Measurements from ENCODE around the gene ARL4A.

The ARL4A gene

DNA sequence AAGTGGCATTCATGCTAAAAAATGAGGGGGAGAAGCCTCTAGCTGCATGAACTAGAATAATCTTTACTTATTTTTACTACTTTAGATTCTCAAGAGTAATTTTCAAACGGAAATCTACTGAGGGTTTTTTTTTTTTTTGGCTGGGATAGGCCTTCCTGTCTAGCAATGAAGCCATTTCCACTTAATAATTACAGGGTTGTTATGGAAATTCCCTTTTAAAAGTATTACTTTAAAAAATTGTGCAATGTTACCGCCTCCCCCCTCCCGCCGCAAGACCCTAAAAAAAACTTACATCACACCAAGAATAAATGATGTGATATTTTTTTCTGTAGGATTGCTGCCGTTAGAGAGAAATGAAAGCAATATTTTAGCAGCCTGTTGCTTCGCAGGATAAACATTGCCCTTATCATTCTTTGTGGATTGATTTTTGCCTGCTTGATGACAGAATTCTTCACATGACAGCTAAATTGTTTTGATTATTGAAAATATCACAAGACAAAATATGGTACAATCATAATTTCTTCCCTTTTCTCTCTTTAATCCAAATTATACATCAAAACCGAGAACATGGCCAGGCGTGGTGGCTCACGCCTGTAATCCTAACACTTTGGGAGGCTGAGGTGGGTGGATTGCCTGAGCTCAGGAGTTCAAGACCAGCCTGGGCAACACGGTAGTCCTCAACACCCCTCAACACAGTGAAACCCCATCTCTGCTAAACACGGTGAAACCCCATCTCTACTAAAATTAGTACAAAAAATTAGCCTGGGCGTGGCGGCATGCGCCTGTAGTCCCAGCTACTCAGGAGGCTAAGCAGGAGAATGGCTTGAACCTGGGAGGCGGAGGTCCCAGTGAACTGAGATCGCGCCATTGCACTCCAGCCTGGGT lies 32.8 kb downstream of the ARL4A start:
- TF ChIP-seq POLR2A (IDR thresholded peaks at IDR 0.05; ENCODE audit: low read depth, low read length), result no peak
- no peak for FAIRE-seq
- DNase-seq (ENCODE audit: insufficient read length, low spot score), result no peak

GRCh38 chr7:12721286-12721830 lies 33.9 kb downstream of the ARL4A start:
- peak; percentile 6 for FAIRE-seq
- no peak for TF ChIP-seq POLR2A (IDR thresholded peaks at IDR 0.05; ENCODE audit: low read depth, low read length)
- DNase-seq (ENCODE audit: insufficient read length, low spot score), result no peak

- no peak for DNase-seq (ENCODE audit: insufficient read length, low spot score)
- TF ChIP-seq POLR2A (IDR thresholded peaks at IDR 0.05; ENCODE audit: low read depth, low read length), result no peak
- FAIRE-seq, result no peak
These were observed 34.7 kb downstream of the ARL4A start for GRCh38 chr7:12722136-12722535.

- TF ChIP-seq POLR2A (IDR thresholded peaks at IDR 0.05; ENCODE audit: low read depth, low read length), result no peak
- DNase-seq (ENCODE audit: insufficient read length, low spot score), result no peak
- no peak for FAIRE-seq
These were observed 35.5 kb downstream of the ARL4A start for GRCh38 chr7:12722636-12723605.

DNA sequence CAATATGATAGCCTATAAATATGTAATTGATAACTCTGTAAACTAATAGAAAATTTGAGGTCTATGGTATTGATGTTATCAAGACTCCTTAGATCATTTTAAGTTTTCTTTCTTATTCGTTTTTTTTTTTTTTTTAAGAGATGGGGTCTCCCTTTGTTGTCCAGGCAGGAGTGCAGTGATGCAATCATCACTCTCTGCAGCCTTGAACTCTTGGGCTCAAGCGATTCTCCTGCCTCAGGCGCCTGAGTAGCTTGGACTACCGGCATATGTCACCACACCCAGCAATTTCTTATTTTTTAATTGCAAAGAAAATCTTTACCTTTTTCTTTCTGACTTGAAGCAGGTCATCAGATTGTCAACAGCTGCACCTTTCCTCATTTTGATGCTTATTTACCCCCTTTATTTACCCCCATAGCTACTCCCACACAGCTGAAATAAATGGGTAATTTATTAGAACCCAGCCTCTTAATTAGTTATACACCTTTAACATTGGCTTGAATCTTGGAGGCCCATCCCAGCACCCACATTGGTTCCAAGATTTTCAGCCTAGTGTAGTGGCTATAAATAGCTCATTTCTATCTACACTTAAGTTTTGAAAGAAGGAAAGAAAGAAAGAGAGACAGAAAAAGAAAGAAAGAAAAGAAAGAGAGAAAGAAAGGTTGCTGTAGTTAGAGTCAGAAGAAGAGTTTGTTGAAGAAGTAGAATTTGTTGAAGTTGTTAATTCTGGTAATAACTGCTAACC lies 38.3 kb downstream of the ARL4A start:
- no peak for TF ChIP-seq POLR2A (IDR thresholded peaks at IDR 0.05; ENCODE audit: low read depth, low read length)
- FAIRE-seq, result no peak

GRCh38 chr7:12726908-12727307 lies 39.5 kb downstream of the ARL4A start:
- no peak for TF ChIP-seq POLR2A (IDR thresholded peaks at IDR 0.05; ENCODE audit: low read depth, low read length)
- no peak for DNase-seq (ENCODE audit: insufficient read length, low spot score)
- no peak for FAIRE-seq

More for the DNA sequence above, 38.3 kb downstream of the ARL4A start:
- DNase-seq (ENCODE audit: insufficient read length, low spot score), result no peak

DNA sequence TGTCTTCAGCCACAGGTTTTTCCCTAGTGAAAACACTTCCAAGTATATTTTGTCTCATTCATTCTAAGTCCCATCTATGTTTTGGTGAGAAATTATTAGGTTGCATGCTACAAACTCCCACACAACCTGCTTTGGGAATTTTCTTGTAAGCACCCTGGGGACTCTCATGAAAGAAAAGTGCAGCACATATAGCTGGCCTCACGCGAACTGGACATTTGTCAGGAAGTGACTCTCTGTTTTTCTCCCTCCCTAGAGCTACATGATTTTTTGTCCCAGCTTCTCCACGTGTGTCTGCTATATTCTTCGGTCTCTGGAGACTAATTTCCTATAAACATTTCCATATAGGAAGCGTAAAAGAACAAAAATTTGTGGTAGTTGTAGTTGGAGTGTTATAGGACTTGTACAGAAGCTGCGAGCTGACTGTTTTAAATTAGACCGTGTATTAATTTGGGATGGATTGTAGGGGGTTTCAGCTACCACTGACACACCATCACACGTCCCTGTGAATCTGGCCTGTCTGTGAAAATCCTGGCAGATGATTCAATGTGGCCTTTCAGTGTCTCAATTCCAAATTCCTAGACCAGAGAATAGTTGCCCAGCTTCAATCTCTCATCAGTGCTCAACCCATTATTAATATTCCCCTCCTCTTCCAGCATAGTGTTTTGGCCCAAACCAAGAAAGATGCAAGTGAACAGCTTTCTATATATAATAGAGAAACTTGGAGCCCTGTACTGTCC lies 40.2 kb downstream of the ARL4A start:
- no peak for DNase-seq (ENCODE audit: insufficient read length, low spot score)
- no peak for FAIRE-seq

GRCh38 chr7:12728192-12728538 lies 40.7 kb downstream of the ARL4A start:
- no peak for DNase-seq (ENCODE audit: insufficient read length, low spot score)
- TF ChIP-seq POLR2A (IDR thresholded peaks at IDR 0.05; ENCODE audit: low read depth, low read length), result no peak
- FAIRE-seq, result peak; percentile 53

More for the DNA sequence above, 40.2 kb downstream of the ARL4A start:
- no peak for TF ChIP-seq POLR2A (IDR thresholded peaks at IDR 0.05; ENCODE audit: low read depth, low read length)

DNA sequence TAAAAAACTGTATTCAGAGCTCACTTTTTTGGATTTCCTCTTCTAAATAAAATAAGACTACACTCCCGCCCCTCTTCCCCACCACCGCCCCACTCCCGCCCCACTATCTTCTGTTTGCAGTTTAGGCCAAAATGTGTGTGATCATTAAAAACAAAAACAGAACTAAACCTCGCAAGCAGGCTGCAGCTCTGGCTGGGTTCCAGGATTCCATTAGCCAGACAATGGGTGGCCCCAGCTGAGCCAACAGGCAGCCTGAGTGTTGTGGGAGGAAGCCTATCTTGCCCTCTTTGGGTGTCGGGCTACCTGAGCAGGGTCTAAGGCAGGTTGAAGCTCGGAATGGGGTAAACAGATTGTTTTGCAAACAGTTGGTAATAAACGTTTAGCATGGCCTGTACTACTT lies 41.7 kb downstream of the ARL4A start:
- no peak for TF ChIP-seq POLR2A (IDR thresholded peaks at IDR 0.05; ENCODE audit: low read depth, low read length)
- FAIRE-seq (peak; percentile 92), DNase-seq (ENCODE audit: insufficient read length, low spot score) (peak; percentile 37)

GRCh38 chr7:12730523-12730922 lies 43.1 kb downstream of the ARL4A start:
- DNase-seq (ENCODE audit: insufficient read length, low spot score) (no peak), FAIRE-seq (peak; percentile 61)
- TF ChIP-seq POLR2A (IDR thresholded peaks at IDR 0.05; ENCODE audit: low read depth, low read length), result no peak

GRCh38 chr7:12731214-12731656 lies 43.8 kb downstream of the ARL4A start:
- DNase-seq (ENCODE audit: insufficient read length, low spot score) (peak; percentile 15), FAIRE-seq (peak; percentile 90)
- TF ChIP-seq POLR2A (IDR thresholded peaks at IDR 0.05; ENCODE audit: low read depth, low read length), result no peak

- FAIRE-seq (no peak), DNase-seq (ENCODE audit: insufficient read length, low spot score) (no peak)
- no peak for TF ChIP-seq POLR2A (IDR thresholded peaks at IDR 0.05; ENCODE audit: low read depth, low read length)
These were observed 44.3 kb downstream of the ARL4A start for GRCh38 chr7:12731775-12732174.

DNA sequence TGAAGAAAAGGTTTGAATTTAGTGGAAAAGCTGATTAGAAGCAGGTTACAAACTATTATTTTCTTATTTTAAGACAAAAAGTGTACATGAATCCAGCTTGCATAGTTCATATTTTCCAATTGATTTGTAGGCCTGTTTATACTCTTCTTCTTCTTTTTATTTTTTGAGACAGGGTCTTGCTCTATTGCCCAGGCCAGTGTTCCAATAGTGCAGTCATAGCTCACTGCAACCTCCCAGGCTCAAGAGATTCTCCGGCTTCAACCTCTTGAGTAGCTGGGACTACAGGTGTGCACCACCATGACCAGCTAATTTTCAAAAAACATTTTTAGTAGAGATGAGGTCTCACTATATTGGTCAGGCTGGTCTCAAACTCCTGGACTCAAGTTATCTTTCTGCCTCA lies 45.0 kb downstream of the ARL4A start:
- DNase-seq (ENCODE audit: insufficient read length, low spot score), result no peak
- no peak for TF ChIP-seq POLR2A (IDR thresholded peaks at IDR 0.05; ENCODE audit: low read depth, low read length)
- FAIRE-seq, result no peak
